HEK293 (cell line): ENCODE measurements around the gene TTC16.

Source experiments
- CTCF ChIA-PET: fragments of 350-600 bp; formaldehyde crosslinking; extraction: SDS; loops from one replicate; lab custom pipeline; 2021; ENCODE audit warnings: antibody characterized with exemption; lab: Yijun Ruan, JAX
- POLR2A ChIA-PET: fragments of 300-600 bp; formaldehyde crosslinking; extraction: SDS; loops from one replicate; lab custom pipeline; 2020; ENCODE audit warnings: antibody characterized with exemption, inconsistent platforms; lab: Yijun Ruan, JAX
- H3K27ac ChIP-seq: fragments of 200-500 bp; sonication (Bioruptor generic); 2 replicates; pipeline ENCODE4 v1.5.1; 2014; ENCODE audit warnings: low read depth, low read length, control low read depth, inconsistent platforms; ENCODE audit errors: extremely low read depth
- H3K36me3 ChIP-seq, 2 experiments: fragments of 200-500 bp in 1 of 2; sonication (Bioruptor generic) in 1 of 2; 1 replicate in 1 of 2; 2 replicates in 1 of 2; pipeline ENCODE4 v1.5.1; 2014 to 2017; ENCODE audit warnings: inconsistent platforms in 2 of 2, low read length in 2 of 2; ENCODE audit not compliant: control insufficient read depth in 2 of 2, insufficient read depth in 1 of 2
- H3K4me1 ChIP-seq: fragments of 200-500 bp; sonication (Bioruptor generic); 2 replicates; pipeline ENCODE4 v1.5.1; 2014; ENCODE audit warnings: mild to moderate bottlenecking, low read length, inconsistent platforms; ENCODE audit not compliant: control insufficient read depth, insufficient read depth
- H3K4me3 ChIP-seq: 2 replicates; pipeline ENCODE4 v1.5.1; 2011; ENCODE audit warnings: low read depth, mild to moderate bottlenecking, control low read depth, low read length, moderate library complexity
- H3K9me3 ChIP-seq: fragments of 200-500 bp; sonication (Bioruptor generic); 2 replicates; pipeline ENCODE4 v1.5.1; 2014; ENCODE audit warnings: low read depth, low read length, inconsistent platforms; ENCODE audit not compliant: control insufficient read depth, insufficient read depth
- GFI1B ChIP-seq: fragments of 450-650 bp; formaldehyde crosslinking; IDR thresholded peaks from 2 replicates; pipeline ENCODE4 v1.5.1; 2016; ENCODE audit warnings: missing biosample characterization, missing genetic modification characterization
- GLIS1 ChIP-seq: fragments of 450-650 bp; formaldehyde crosslinking; IDR thresholded peaks from 2 replicates; pipeline ENCODE4 v1.5.1; 2016; ENCODE audit warnings: missing biosample characterization, missing genetic modification characterization
- GLIS2 ChIP-seq: fragments of 450-650 bp; formaldehyde crosslinking; IDR thresholded peaks from 2 replicates; pipeline ENCODE4 v1.5.1; 2016; ENCODE audit warnings: missing biosample characterization, missing genetic modification characterization
- SCRT2 ChIP-seq: fragments of 450-650 bp; formaldehyde crosslinking; IDR thresholded peaks from 2 replicates; pipeline ENCODE4 v1.5.1; 2016; ENCODE audit warnings: missing biosample characterization, missing genetic modification characterization
- ZBTB17 ChIP-seq: fragments of 450-650 bp; formaldehyde crosslinking; IDR thresholded peaks from 2 replicates; pipeline ENCODE4 v1.5.1; 2016; ENCODE audit warnings: missing biosample characterization, missing genetic modification characterization
- ZBTB20 ChIP-seq: fragments of 450-650 bp; formaldehyde crosslinking; IDR thresholded peaks from 2 replicates; pipeline ENCODE4 v1.5.1; 2016; ENCODE audit warnings: missing biosample characterization, missing genetic modification characterization
- ZBTB7A ChIP-seq: fragments of 450-650 bp; formaldehyde crosslinking; IDR thresholded peaks from 2 replicates; pipeline ENCODE4 v1.5.1; 2016; ENCODE audit warnings: low read depth, missing biosample characterization, missing genetic modification characterization
- ZFP3 ChIP-seq: fragments of 450-650 bp; formaldehyde crosslinking; IDR thresholded peaks from 2 replicates; pipeline ENCODE4 v1.5.1; 2016; ENCODE audit warnings: low read depth, missing biosample characterization, missing genetic modification characterization
- ZFP69B ChIP-seq: fragments of 450-650 bp; formaldehyde crosslinking; IDR thresholded peaks from 2 replicates; pipeline ENCODE4 v1.5.1; 2016; ENCODE audit warnings: missing biosample characterization, missing genetic modification characterization
- ZIC2 ChIP-seq: fragments of 450-650 bp; formaldehyde crosslinking; IDR thresholded peaks from 2 replicates; pipeline ENCODE4 v1.5.1; 2016; ENCODE audit warnings: missing biosample characterization, missing genetic modification characterization
- ZNF10 ChIP-seq: fragments of 450-650 bp; formaldehyde crosslinking; IDR thresholded peaks from 2 replicates; pipeline ENCODE4 v1.5.1; 2017; ENCODE audit warnings: missing biosample characterization, missing genetic modification characterization
- ZNF114 ChIP-seq: fragments of 450-650 bp; formaldehyde crosslinking; IDR thresholded peaks from 2 replicates; pipeline ENCODE4 v1.5.0; 2017; ENCODE audit warnings: missing biosample characterization, missing genetic modification characterization
- ZNF266 ChIP-seq: fragments of 450-650 bp; formaldehyde crosslinking; IDR thresholded peaks from 2 replicates; pipeline ENCODE4 v1.5.1; 2016; ENCODE audit warnings: missing biosample characterization, missing genetic modification characterization, low read depth
- ZNF280D ChIP-seq: fragments of 450-650 bp; formaldehyde crosslinking; IDR thresholded peaks from 2 replicates; pipeline ENCODE4 v1.5.1; 2016; ENCODE audit warnings: missing biosample characterization, missing genetic modification characterization
- ZNF302 ChIP-seq: fragments of 450-650 bp; formaldehyde crosslinking; IDR thresholded peaks from 2 replicates; pipeline ENCODE4 v1.5.1; 2016; ENCODE audit warnings: missing biosample characterization, missing genetic modification characterization, low read depth
- ZNF341 ChIP-seq: fragments of 450-650 bp; formaldehyde crosslinking; IDR thresholded peaks from 2 replicates; pipeline ENCODE4; 2016; ENCODE audit warnings: low read depth, missing biosample characterization, missing genetic modification characterization
- ZNF558 ChIP-seq: fragments of 450-650 bp; formaldehyde crosslinking; IDR thresholded peaks from 2 replicates; pipeline ENCODE4 v1.5.1; 2016; ENCODE audit warnings: missing biosample characterization, missing genetic modification characterization
- ZNF747 ChIP-seq: fragments of 450-650 bp; formaldehyde crosslinking; IDR thresholded peaks from 2 replicates; pipeline ENCODE4 v1.5.1; 2016; ENCODE audit warnings: missing biosample characterization, missing genetic modification characterization
- ZNF76 ChIP-seq: fragments of 450-650 bp; formaldehyde crosslinking; IDR thresholded peaks from 2 replicates; pipeline ENCODE4; 2016; ENCODE audit warnings: low read depth, missing biosample characterization, missing genetic modification characterization, borderline replicate concordance
- ZNF830 ChIP-seq: fragments of 450-650 bp; IDR thresholded peaks from 2 replicates; pipeline ENCODE4 v1.5.0; 2018; ENCODE audit warnings: missing biosample characterization, missing genetic modification characterization, low read depth, mild to moderate bottlenecking, moderate library complexity
- ZNF843 ChIP-seq: fragments of 450-650 bp; formaldehyde crosslinking; IDR thresholded peaks from 2 replicates; pipeline ENCODE4 v1.5.1; 2016; ENCODE audit warnings: missing biosample characterization, missing genetic modification characterization
- TF ChIP-seq, protein P1 (sequence below): fragments of 450-650 bp; formaldehyde crosslinking; IDR thresholded peaks from 2 replicates; pipeline ENCODE4 v1.5.1; 2016; ENCODE audit warnings: missing biosample characterization, missing genetic modification characterization

TTC16 gene

GRCh38 chr9:127711226-127711701, 4.6 kb upstream of the TTC16 start:
- Histone ChIP-seq H3K9me3 (no peaks in the 10 kb centered on the region), H3K36me3 (no peaks in the 10 kb centered on the region), H3K4me3 (no peak overlapping the region), H3K4me1 (no peaks in the 10 kb centered on the region), H3K27ac (no peak overlapping the region)
- TF ChIP-seq GLIS2 (tag by site-specific recombination) (no peak), GLIS1 (tag by site-specific recombination) (peak; percentile 53; the same call in 1 of the 2 replicates), ZNF302 (tag by site-specific recombination) (no peak), ZNF114 (no peak), ZNF280D (tag by site-specific recombination) (no peak)
- POLR2A ChIA-PET, result interaction anchor here (1.2 kb wide), 2 partner anchors 24 to 186 kb away, joined by 4 read pairs; partner anchors contain the start of gene TOR2A
- CTCF ChIA-PET, result interaction anchor here (0.6 to 0.9 kb wide), 3 partner anchors 23 to 95 kb away, joined by 3 to 4 read pairs (median 4); no protein-coding TSS in a partner anchor

GRCh38 chr9:127711831-127712274, 4.0 kb upstream of the TTC16 start:
- Histone ChIP-seq H3K9me3 (no peaks in the 10 kb centered on the region), H3K27ac (no peak overlapping the region), H3K36me3 (no peaks in the 10 kb centered on the region), H3K4me3 (no peak overlapping the region), H3K4me1 (no peaks in the 10 kb centered on the region)
- ChIA-PET CTCF (interaction anchor here (1.6 kb wide), 1 partner anchor 23 kb away, joined by 5 read pairs; the partner anchor contains the start of gene TOR2A), POLR2A (interaction anchor here (1.2 kb wide), 2 partner anchors 23 to 186 kb away, joined by 4 read pairs; partner anchors contain the start of gene TOR2A)
- no peak for TF ChIP-seq GFI1B (tag by site-specific recombination)
- TF ChIP-seq ZNF76, result no peak
- no peak for TF ChIP-seq ZNF843 (tag by site-specific recombination)
- TF ChIP-seq ZBTB7A (tag by site-specific recombination), result no peak
- no peak for TF ChIP-seq ZFP3 (tag by site-specific recombination)
- TF ChIP-seq ZNF747, result no peak
- peak; percentile 19; the same call in 1 of the 2 replicates for TF ChIP-seq ZNF341 (tag by site-specific recombination)
- TF ChIP-seq ZFP69B, result no peak
- TF ChIP-seq SCRT2 (tag by site-specific recombination), result peak; percentile 53
- TF ChIP-seq ZIC2 (tag by site-specific recombination), result peak; percentile 89
- TF ChIP-seq ZNF830, result no peak
- no peak for TF ChIP-seq ZNF558 (tag by site-specific recombination)
- no peak for TF ChIP-seq ZNF10 (tag by site-specific recombination)
- no peak for TF ChIP-seq ZBTB17 (tag by site-specific recombination)
- no peak; the same call in 1 of the 2 replicates for TF ChIP-seq ZBTB20 (tag by site-specific recombination)
- TF ChIP-seq, protein P1, sequence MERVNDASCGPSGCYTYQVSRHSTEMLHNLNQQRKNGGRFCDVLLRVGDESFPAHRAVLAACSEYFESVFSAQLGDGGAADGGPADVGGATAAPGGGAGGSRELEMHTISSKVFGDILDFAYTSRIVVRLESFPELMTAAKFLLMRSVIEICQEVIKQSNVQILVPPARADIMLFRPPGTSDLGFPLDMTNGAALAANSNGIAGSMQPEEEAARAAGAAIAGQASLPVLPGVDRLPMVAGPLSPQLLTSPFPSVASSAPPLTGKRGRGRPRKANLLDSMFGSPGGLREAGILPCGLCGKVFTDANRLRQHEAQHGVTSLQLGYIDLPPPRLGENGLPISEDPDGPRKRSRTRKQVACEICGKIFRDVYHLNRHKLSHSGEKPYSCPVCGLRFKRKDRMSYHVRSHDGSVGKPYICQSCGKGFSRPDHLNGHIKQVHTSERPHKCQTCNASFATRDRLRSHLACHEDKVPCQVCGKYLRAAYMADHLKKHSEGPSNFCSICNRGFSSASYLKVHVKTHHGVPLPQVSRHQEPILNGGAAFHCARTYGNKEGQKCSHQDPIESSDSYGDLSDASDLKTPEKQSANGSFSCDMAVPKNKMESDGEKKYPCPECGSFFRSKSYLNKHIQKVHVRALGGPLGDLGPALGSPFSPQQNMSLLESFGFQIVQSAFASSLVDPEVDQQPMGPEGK, result 0 out of 2 replicates have a peak, but pooled peaks have one; percentile 57
- peak; percentile 67 for TF ChIP-seq GLIS1 (tag by site-specific recombination)
- TF ChIP-seq ZNF266, result no peak
